Left ventricle myocardium inferior (tissue), 1 donor: Measurements from ENCODE around the gene EML3. TPM values are rescaled to one million over a fixed set of nuclear protein-coding genes. Genes with fewer than 3 reads are reported as not detected.

Experiments
- DNase-seq: peaks from one replicate; pipeline ENCODE4 v3.0.0-alpha.2; 2020
- H3K27ac ChIP-seq: fragments of 200-600 bp; replicated peaks from 2 replicates; pipeline ENCODE4 v1.8.0; 2021
- H3K27me3 ChIP-seq: fragments of 200-600 bp; 2 replicates; pipeline ENCODE4 v1.8.0; 2021; ENCODE audit warnings: low read depth
- H3K36me3 ChIP-seq: fragments of 200-600 bp; 2 replicates; pipeline ENCODE4 v1.8.0; 2021
- H3K4me1 ChIP-seq: fragments of 200-600 bp; 2 replicates; pipeline ENCODE4 v1.8.0; 2021
- H3K4me3 ChIP-seq: fragments of 200-600 bp; 2 replicates; pipeline ENCODE4 v1.8.0; 2021; ENCODE audit warnings: mild to moderate bottlenecking, moderate library complexity
- H3K9me3 ChIP-seq: fragments of 200-600 bp; replicated peaks from 2 replicates; pipeline ENCODE4 v1.8.0; 2021
- CTCF ChIP-seq: fragments of 200-600 bp; IDR thresholded peaks from 2 replicates; pipeline ENCODE4 v1.8.0; 2021; ENCODE audit warnings: antibody characterized with exemption, mild to moderate bottlenecking, borderline replicate concordance
- intact Hi-C: fragments of 100-400 bp; cut with micrococcal nuclease; formaldehyde crosslinking; loops from one replicate; pipeline ENCODE4 v1.11.0; 2022
- total RNA-seq: library from RNA; stranded (reverse); fragmentation: NEBNext Ultra II Directional; extraction: Animal tissue kit (Norgen Biotek cat#: 25700); gene quantifications from one replicate; pipeline ENCODE4 v1.2.1, GENCODE V29; 2021
- donor health status: DM: no; HTN: yes; CAD: no; lungs with severe emphysema.

Gene EML3
- total RNA-seq, 1 donor from 2014 or later = 14.6 TPM

- Histone ChIP-seq H3K27ac (no peak overlapping the region), H3K9me3 (no peaks in the 10 kb centered on the region), H3K4me3 (no peak overlapping the region), H3K4me1 (peaks cover 43% of the 10 kb centered on the region), H3K27me3 (no peaks in the 10 kb centered on the region), H3K36me3 (peaks cover 29% of the 10 kb centered on the region)
- intact Hi-C loops = no loop called here
- no peak for DNase-seq
- no peak for TF ChIP-seq CTCF
These were observed 8.7 kb downstream of the EML3 start for GRCh38 chr11:62603776-62604299.

DNA sequence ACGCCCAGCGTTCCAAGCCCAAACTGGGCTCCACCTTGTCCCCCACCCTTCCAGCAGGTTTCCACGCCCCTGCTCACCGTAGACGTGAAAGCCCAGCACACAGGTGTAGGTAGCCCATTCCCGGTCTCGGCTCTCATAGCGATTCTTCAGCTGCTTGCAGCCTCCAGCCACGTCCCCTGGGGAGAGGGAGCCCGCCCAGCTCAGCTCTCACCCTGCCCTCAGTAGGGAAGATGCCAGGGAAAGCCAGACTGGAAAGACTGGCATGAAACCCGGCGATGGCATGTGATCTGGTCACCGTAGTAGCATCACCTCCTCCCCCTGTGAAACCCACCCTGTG is 9.5 kb downstream of the EML3 start:
- no peaks in the 10 kb centered on the region for H3K9me3 ChIP-seq
- peaks cover 51% of the 10 kb centered on the region for H3K4me1 ChIP-seq
- no peaks in the 10 kb centered on the region for H3K27me3 ChIP-seq
- H3K4me3 ChIP-seq = peak overlapping the region; percentile 80
- no peak for DNase-seq
- TF ChIP-seq CTCF = no peak
- peak overlapping the region; percentile 95 for H3K27ac ChIP-seq
- intact Hi-C loops = no loop called here
- H3K36me3 ChIP-seq = peaks cover 35% of the 10 kb centered on the region

- intact Hi-C loops = no loop called here
- Histone ChIP-seq H3K4me1 (peaks cover 51% of the 10 kb centered on the region), H3K27ac (peak overlapping the region; percentile 95), H3K4me3 (peak overlapping the region; percentile 80), H3K36me3 (peaks cover 39% of the 10 kb centered on the region), H3K9me3 (no peaks in the 10 kb centered on the region), H3K27me3 (no peaks in the 10 kb centered on the region)
- peak; percentile 74 for DNase-seq
- TF ChIP-seq CTCF = peak; percentile 26
These were observed 10.2 kb downstream of the EML3 start for GRCh38 chr11:62602141-62603071.

DNA sequence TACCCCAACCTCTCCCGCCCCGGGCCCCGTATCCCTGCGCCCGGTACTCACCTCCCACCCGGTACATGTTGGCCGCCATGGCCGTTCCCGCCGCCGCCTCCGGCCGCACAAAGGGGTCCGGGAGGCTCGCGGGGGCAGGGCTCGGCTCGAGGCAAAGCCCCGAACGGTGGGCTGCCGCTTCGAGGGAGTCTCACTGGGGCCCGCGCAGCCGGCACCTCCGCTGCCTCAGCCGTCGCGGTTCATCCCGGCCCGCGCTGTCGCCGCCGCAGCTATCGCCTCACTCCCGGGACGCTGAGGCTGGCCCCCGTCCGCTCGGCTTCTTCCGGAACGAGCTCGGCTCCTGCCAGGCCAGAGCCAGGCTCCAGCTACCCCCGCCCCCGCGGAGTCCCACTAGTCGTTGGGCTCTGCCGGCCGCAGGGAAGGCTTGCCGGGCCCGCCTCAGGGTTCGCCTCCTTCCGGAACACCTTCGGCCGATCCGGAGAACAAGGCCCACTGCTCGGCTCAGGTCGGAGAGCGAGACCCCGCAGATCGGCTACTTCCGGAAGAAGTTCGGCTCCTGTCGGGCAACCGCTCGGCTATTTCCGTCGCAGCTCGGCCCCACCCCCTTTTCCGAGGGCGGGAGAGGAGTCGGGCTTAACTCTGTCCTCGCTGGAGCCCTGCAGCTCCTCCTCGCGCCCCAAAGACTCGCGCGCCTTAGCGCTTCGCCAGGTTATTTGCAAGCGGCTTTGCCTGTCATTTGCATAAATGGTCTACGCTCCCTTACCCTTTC is 11.0 kb downstream of the EML3 start, which contains the start of gene MTA2:
MTA2 (minus strand) TSS at position 494 of the 769 bp plus-strand sequence; CDS start at position 79, 415 bp downstream.
- Histone ChIP-seq H3K27me3 (no peaks in the 10 kb centered on the region), H3K4me3 (peak within 1 kb of the TSS; percentile 80), H3K36me3 (peaks cover 40% of the 10 kb centered on the region), H3K4me1 (peaks cover 51% of the 10 kb centered on the region), H3K27ac (peak within 1 kb of the TSS; percentile 95), H3K9me3 (no peaks in the 10 kb centered on the region)
- DNase-seq = peak; percentile 95
- intact Hi-C loops = no loop called here
- TF ChIP-seq CTCF = no peak

GRCh38 chr11:62601122-62601371 is 11.5 kb downstream of the EML3 start:
- intact Hi-C loops = no loop called here
- Histone ChIP-seq H3K4me1 (peaks cover 51% of the 10 kb centered on the region), H3K36me3 (peaks cover 41% of the 10 kb centered on the region)

More at GRCh38 chr11:62601122-62601371, 11.5 kb downstream of the EML3 start:
- DNase-seq = peak; percentile 62
- no peaks in the 10 kb centered on the region for H3K27me3 ChIP-seq
- H3K27ac ChIP-seq = peak overlapping the region; percentile 95
- peak overlapping the region; percentile 80 for H3K4me3 ChIP-seq
- no peak for TF ChIP-seq CTCF
- H3K9me3 ChIP-seq = no peaks in the 10 kb centered on the region
